ENCODE data around the gene LOC101059915.
"Not testable (repeated sequence)": the region's sequence is repeated elsewhere in the genome, so short reads cannot be mapped to it uniquely, and the experiment has no call there.

The LOC101059915 gene

DNA sequence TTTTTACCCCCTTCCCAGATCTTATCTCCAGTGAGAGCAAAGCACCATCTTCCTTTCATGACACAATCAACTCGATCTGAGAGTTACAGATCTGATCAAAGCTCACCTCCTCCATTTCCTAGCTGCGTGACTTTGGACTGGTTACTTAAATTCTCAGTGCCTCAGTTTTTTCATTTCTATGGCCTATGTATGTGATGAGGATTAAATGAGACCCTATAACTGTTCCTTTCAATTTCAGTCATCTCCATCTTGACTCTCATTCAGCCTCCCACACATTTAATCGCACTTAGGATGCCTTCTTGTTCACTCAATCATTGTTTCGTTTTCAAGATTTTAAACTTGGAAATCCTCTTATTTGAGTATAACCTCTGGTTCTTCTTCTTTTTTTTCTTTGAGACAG lies 28.9 kb upstream of the LOC101059915 start:
- DNase-seq (ENCODE audit: low read depth): no peak

DNA sequence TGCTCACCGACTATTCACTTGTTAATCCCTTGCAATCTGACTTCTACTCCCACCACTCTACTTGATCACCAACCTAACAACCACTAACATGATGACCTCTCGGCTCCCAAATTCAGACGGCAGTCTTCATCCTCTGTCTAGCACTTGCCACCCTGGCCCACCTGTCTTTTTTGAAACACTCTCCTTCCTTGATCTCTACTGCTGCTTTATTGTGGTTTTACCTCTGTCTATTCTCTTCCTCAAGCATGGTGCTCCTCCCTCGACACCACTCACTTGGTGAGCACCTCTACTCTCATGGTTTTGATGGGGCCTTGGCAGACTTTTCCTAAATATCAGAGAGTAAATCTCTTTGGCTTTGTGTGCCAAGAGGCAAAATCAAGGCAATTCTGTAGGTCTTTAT lies 27.3 kb upstream of the LOC101059915 start:
- no peak for DNase-seq (ENCODE audit: low read depth)

DNA sequence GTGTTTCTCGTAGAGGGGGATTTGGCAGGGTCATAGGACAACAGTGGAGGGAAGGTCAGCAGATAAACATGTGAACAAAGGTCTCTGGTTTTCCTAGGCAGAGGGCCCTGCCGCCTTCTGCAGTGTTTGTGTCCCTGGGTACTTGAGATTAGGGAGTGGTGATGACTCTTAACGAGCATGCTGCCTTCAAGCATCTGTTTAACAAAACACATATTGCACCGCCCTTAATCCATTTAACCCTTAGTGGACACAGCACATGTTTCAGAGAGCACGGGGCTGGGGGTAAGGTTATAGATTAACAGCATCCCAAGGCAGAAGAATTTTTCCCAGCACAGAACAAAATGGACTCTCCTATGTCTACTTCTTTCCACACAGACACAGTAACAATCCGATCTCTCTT lies 22.9 kb upstream of the LOC101059915 start:
- DNase-seq (ENCODE audit: low read depth): not testable (repeated sequence)

DNA sequence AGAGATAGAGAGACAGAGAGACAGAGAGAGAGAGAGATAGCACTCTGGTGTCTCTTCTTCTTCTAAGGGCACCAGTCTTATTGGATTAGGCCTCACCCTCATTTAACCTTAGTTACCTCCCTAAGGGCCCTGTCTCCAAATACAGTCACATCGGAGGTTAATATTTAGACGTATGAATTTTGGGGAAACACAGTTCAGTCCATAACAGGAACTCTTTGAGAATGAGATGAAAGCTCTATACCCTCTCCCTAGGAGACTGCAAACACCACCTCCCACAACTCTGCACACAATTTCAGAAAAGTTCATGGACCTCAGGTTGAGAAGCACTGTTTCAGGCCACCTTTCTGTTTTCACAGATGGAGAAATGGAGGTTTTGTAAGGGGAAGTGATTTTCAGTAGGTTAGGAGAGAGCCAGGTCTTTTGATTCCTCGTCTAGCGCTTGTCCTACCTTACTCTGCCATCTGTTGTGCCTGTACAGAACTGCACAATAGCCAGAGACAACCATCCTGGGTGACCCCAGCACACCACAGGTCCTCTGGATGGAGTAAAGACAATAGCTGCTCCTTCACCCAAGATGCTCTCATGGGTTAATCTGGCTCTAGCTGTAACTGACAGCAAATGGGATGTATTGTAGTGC lies 16.9 kb upstream of the LOC101059915 start:
- DNase-seq (ENCODE audit: low read depth): no peak

DNA sequence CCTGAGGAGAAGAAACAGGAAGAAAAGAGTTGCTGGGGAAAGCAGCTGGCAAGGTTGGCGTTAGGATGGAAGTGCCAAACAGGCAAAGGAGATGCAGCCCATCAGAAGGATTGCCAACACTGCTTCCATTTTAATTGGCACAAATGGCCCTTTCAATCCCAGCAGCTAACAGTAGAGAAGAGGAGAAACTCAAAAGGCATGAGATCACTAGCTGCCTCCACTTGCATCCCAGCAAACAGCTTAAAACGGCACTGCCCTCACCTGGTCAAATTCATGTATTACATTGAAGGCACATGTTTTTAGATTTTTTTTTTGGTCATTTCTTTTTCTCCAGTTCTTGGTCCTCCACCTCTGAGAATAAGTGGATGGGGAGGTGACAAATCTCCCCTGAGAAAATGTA lies 14.9 kb upstream of the LOC101059915 start:
- DNase-seq (ENCODE audit: low read depth): peak; percentile 36

DNA sequence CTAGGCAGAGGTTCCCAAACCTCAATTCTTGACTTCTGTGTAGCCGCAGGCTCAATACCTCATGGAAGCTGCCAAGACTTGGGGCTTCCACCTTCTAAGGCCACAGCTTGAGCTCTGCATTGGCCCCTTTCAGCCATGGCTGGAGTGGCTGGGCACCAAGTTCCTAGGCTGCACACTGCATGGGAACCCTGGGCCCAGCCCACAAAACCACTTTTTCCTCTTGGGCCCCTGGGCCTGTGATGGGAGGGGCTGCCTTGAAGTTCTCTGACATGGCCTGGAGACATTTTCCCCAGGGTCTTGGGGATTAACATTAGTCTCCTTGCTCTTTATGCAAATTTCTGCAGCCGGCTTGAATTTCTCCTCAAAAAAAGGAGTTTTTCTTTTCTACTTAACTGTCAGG lies 14.0 kb upstream of the LOC101059915 start:
- DNase-seq (ENCODE audit: low read depth): no peak

DNA sequence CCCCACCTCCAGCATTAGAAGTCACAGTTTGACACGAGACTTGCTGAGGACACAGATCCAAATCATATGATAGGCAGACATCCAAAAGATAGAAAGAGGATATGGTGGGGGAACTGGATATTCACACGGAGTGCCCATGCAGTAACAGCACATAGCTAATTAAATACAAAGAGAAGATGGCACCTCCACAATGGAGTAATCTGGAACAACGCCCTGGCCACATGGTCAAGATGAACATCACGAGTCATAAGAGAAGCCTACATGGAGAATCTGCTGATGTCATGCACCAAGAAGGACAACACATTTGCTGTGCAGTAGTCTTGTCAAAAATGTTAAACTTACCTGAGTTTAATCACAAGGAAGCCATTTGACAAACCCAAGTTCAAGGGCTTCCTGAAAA lies 10.1 kb upstream of the LOC101059915 start:
- DNase-seq (ENCODE audit: low read depth): no peak

DNA sequence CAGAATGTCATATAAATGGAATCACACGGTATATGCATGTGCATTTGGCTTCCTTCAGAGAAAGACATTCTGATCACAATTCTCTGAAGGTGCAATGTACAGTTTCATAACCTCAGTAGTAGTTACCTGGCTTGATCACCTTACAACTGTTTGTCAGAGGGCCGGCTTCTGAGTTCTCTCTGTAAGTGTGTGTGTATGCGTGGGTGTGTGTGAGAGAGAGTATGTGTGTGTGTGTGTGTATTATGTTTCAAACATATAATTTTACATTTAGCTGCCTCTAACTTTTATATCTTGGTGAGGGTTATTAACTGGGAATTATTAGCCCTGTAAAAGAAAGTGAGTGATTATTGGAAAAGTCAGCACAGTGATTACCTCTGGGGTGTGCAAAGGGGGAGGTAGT lies 8.0 kb upstream of the LOC101059915 start:
- no peak for DNase-seq (ENCODE audit: low read depth)

DNA sequence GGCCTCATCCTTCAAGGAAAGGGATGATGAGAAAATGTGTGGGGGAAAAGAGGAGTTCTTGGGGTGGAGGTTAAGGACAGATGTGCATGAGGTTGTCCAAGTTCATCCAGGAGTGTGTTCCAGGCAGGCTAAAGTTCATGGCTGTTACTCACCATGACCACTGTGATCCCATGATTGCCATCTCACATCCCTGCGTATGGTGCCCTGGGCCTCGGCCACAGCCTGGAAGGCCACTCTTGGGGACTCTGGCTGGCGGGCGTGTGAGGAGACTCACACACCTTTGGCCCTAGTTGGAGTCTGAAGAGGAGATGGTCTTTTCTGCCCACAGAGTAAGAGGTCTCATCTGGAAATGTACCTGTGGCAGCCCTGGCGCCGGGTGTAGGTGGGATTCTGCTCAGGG lies 7.4 kb upstream of the LOC101059915 start:
- DNase-seq (ENCODE audit: low read depth): no peak

DNA sequence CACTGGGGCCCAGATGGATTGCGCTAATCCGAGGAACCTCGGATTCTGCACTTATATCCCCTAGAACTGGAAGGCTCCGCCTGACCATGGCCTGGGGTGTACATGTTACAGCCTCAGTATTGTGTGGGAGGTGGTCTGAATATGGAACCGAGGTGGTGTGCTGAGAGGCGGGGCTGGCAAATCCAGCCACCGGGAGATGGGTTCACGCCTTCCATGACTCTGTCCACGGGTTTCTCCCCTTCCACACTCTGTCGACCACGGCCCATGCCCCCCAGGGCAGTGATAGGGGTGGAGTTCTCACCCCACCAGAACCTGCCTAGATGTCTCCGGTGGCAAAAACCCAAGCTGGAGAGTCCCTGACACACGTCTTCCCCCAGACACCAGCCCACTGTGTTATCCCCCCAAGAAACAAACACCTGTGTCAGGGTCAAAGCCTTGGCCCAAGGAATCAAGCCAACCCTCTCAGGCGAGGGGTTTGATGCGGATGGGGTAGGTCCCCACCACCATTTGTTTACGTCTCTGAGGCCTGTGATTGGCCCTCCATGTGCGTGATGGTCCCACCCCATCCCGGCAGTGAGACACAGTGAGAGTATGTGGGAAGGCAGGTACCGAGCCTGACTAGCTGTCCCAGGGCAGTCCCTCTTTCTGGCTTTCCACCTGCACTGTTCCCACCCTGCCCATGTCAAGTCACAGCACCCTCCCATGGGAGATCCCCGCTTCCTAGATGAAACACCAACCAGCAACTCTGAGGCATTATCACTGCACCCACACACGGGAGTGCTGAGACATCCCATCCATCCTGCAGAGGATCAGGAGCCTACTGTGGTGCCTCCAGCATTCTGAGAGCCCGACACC lies 6.6 kb upstream of the LOC101059915 start:
- no peak for DNase-seq (ENCODE audit: low read depth)

DNA sequence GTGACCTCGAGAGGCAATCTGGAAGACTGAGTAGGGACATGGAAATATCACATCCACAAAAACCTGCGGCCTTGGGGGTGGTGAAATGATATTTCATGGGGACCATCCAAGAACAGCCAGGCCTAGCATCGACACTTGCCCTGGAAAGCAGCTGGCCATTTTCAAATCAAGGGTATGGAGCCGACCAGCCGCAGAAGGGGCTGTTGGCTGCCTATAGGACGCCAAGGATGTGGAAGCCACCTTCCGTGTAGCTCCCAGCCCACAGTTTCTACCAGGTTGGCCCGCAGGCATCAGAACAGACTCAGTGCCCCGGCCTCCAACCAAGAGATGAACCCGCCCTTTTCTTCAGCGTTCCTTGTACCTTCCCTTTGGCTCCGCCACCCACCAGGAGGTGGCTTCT lies 5.4 kb upstream of the LOC101059915 start:
- no peak for DNase-seq (ENCODE audit: low read depth)

DNA sequence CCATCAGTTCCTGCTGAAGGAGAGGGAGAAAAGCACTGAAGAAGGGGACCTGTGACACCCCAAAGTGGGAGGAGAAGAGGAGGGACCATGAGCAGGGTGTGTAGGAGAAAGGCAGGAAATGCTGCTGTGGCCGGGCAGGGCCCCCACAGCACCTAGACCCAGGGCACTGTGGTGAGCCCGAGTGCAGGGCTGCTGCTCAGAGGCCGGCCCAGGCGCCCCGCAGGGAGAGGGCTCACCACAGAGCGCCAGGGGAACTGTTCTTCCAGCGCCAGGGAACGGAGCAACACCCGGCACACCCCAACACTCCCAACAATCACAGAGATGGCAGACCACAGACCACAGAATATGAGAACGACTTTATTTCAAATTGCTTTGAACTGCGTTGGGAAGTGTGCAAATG lies 4.7 kb upstream of the LOC101059915 start:
- not testable (repeated sequence) for DNase-seq (ENCODE audit: low read depth)

DNA sequence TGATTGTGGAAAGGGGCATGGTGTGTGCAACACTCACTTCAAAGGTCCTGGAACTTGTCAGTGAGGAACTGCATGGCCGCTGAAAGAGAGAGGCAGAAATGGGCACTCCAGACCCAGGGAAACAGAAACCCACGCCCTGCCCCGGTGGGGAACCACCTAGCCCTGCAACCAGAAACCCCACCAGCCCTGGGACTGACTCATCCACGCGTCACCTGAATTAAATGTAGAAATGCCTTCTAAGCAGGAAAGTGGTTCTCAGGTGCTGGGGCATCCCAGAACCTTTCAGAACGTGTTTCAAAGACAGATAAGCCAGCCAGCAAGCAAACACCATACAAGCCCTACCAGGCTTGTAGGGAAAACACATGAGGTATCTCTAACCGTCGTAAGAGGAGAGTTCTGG lies 4.1 kb upstream of the LOC101059915 start:
- peak; percentile 10 for DNase-seq (ENCODE audit: low read depth)

DNA sequence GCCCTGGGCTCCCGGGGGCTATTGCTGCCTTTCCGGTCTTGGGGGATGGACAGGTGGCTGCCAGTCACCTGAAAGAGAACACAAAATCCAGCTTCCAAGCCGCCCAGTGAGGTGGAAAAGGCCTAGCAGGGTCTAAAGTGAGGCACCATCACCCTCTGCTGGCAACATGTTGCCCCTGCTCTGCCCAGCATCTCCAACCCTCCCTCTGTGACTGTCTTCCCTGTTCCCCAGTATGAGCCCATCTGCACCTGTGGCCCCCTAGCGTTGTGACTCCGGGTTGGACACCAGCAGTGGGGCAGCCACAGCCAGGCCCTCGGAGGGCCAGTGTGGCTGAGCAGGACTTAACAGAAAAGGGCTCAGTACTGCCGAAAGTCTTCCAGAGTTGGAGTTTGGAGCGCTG lies 3.1 kb upstream of the LOC101059915 start:
- peak; percentile 56 for DNase-seq (ENCODE audit: low read depth)

DNA sequence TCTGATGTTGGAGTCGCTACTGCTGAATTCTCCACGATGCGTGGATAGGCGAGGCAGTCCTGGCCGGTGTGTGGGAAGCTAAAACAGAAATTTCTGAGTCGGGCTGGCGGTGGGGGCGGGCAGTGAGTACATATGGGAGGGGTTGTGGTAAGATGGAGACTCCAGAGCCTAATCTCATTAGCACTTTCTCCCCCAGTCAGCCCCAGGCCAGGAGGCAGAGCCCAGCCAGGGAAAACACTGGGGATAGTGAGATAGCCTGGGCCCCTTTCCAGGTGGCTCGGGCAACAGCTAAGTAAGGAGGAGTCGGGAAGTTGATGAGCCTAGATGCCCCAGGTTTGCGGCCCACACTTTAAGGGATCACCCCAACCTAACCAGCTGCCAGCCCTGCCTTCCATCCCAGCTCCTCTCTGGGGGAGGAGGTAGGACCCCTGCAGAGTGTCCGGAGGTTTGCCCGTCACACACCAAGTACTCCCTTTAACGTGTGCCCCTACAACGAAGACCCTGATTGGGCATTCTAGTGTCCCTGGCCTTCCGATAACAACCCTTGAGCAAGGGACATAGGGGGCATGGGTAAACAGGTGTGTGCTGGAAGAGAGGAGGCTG lies 2.4 kb upstream of the LOC101059915 start:
- no peak for DNase-seq (ENCODE audit: low read depth)

DNA sequence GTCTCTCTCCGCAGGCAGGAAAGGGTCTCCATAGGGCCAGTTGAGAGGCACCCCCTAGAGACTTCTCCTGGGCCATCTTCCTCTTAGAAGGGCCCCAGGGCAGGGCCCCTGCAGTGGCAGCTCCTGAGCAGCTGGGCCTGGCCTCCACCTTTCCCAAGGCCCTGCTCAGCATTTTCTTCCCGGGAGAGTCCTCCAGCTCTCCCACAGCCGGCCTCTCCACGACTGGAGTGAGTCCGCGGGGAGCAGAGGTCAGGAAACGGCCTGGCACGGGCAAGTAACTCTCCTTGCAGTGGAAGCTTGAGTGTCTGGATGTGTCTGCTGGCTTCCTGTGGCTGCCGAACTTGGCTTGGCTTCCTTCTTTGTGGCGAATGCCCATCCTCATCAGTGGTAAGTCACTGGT lies 1.6 kb upstream of the LOC101059915 start:
- DNase-seq (ENCODE audit: low read depth): no peak

DNA sequence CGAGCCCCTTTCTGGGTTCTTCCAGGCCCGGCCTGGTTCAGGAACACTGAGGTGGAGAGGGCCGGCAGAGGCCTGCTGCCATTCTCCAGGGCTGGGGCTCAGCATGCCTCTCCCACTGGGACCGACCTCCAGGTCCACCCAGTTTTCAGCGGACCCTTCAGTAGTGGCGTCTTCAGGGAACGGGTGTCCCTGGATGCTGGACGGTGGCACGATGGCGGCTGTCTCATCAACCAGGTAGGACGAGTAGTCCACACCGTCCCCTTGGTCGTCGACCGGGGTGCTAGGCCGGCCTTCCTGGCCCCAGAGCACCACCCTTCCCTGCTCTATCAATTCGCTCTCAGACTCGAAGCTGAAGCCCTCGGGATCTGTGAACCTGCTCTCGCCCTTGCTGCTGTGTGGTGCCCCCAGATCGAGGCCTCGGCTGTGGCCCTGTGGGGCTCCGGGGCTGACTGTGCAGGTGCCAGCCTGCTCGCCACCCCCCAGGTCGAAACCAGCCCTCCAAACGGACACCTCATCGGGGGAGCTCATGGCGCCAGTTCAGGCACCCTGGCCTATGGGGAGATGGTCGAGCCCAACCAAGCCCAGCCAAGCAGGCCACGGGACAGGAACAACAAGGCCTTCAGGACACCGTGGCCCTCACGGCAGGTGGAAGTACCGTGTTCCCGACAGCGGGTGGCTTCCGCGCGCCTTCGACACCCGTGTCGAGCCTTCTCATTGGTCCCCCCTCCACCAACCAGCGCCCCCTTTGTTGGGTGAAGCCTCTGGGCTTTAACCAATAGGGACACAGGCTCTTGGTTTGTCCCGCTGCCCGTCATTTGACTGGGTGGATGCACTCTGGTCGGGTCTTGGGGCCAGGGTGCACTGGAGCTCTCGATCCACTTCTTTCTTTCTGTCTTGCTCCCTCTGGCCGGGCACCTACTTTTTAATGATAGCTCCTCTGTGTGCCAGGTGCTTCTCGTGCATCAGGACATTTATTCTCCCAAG lies 814 bp upstream of the LOC101059915 start:
- DNase-seq (ENCODE audit: low read depth): no peak

DNA sequence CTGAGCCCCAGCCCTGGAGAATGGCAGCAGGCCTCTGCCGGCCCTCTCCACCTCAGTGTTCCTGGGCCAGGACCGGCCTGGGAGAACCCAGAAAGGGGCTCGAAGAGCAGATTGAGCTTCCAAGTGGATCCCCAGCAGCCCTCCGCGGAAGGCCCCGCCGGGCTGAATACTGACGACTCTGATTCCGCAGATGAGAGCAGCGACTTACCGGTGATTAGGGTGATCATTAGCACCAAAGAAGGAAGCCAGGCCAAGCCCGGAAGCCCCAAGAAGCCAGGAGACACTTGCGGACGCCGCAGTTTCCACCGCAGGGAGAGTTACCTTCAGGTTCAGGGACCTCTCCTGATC lies 876 bp downstream of the LOC101059915 start:
- no peak for DNase-seq (ENCODE audit: low read depth)

DNA sequence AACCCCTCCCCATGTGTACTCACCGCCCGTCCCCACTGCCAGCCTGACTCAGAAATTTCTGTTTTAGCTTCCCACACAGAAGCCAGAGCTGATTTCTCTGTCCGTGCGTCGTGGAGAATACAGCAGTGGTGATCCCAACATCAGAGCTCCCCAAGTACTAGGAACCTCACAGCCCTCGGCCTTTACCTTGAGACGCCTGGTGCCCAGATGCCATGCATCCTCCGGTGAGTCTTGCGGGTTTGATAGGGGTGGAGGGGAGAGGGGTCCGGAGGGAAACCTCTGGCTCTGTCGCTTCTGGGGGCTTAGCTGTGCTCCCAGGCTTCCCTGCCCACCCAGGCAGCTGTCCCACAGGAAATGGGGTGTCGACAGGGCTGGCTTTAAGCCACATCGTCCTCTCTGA lies 2.1 kb downstream of the LOC101059915 start:
- DNase-seq (ENCODE audit: low read depth): no peak

DNA sequence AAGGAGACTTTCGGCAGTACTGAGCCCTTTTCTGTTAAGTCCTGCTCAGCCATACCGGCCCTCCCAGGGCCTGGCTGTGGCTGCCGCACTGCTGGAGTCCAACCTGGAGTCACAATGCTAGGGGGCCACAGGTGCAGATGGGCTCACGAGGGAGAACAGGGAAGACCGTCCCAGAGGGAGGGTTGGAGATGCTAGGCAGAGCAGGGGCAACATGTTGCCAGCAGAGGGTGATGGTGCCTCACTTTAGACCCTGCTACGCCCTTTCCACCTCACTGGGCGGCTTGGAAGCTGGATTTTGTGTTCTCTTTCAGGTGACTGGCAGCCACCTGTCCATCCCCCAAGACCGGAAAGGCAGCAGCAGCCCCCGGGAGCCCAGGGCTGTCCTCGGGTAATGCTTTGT lies 2.6 kb downstream of the LOC101059915 start:
- not testable (repeated sequence) for DNase-seq (ENCODE audit: low read depth)

DNA sequence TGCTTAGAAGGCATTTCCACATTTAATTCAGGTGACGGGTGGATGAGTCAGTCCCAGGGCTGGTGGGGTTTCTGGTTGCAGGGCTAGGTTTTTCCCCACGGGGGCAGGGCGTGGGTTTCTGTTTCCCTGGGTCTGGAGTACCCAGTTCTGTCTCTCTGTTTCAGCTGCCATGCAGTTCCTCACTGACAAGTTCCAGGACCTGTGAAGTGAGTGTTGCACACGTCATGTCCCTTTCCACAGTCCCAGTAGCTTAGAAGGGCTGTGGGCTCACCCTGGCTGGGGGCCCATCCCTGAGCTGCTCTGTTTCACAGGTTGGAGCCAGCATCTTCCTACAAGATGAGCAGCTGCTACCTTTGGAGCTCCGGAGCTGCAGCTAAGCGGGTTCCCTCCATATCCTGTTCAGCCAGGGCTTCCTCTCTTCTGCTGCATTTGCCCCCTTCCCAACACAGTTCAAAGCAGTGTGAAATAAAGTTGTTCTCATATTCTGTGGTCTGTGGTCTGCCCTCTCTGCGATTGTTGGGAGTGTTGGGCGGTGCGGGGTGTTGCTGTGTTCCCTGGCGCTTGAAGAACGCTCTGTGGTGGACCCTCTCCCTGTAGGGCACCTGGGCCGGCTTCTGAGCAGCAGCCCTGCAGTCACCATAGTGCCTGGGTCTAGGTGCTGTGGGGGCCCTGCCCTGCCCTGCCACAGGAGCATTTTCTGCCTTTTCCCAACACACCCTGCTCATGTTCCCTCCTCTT lies 3.9 kb downstream of the LOC101059915 start:
- DNase-seq (ENCODE audit: low read depth): no peak

Data from HT1080 (cell line).